Effector memory CD4-positive, alpha-beta T cell (primary cell): ENCODE measurements around the gene DHCR24.
A peak's percentile ranks its signal among the peaks of the same experiment; 100 is the strongest.

Experiments used
- DNase-seq, 3 donors: peaks; one replicate each; pipeline ENCODE4 v3.0.0-alpha.2; 2020
- H3K27ac ChIP-seq: 2 replicates; pipeline ENCODE4 v1.7.0; 2013; ENCODE audit warnings: mild to moderate bottlenecking, low read length, moderate library complexity; ENCODE audit not compliant: insufficient read depth, poor library complexity, severe bottlenecking
- H3K27me3 ChIP-seq: replicated peaks from 2 replicates; pipeline ENCODE4 v1.7.0; 2013; ENCODE audit warnings: mild to moderate bottlenecking, low read length; ENCODE audit not compliant: insufficient read depth, control insufficient read depth, poor library complexity, severe bottlenecking
- H3K36me3 ChIP-seq: 2 replicates; pipeline ENCODE4 v1.7.0; 2013; ENCODE audit warnings: mild to moderate bottlenecking, low read length, moderate library complexity; ENCODE audit not compliant: control insufficient read depth, insufficient read depth
- H3K4me1 ChIP-seq: 2 replicates; pipeline ENCODE4 v1.7.0; 2013; ENCODE audit warnings: low read length, mild to moderate bottlenecking; ENCODE audit not compliant: control insufficient read depth, insufficient read depth, poor library complexity, severe bottlenecking
- H3K4me3 ChIP-seq: 2 replicates; pipeline ENCODE4 v1.7.0; 2013; ENCODE audit warnings: low read length, low read depth, mild to moderate bottlenecking; ENCODE audit not compliant: insufficient read depth, poor library complexity, severe bottlenecking
- H3K9me3 ChIP-seq: 2 replicates; pipeline ENCODE4 v1.7.0; 2013; ENCODE audit warnings: mild to moderate bottlenecking, low read length, moderate library complexity; ENCODE audit not compliant: control insufficient read depth

The DHCR24 gene

GRCh38 chr1:54810153-54810942 lies 76.6 kb downstream of the DHCR24 start:
- no peak overlapping the region for H3K27ac ChIP-seq
- no peak overlapping the region for H3K4me3 ChIP-seq
- no peaks in the 10 kb centered on the region for H3K4me1 ChIP-seq
- H3K36me3 ChIP-seq, result no peaks in the 10 kb centered on the region
- DNase-seq, result peak; percentile 24 to 50 (median 34)
- no peaks in the 10 kb centered on the region for H3K9me3 ChIP-seq
- no peaks in the 10 kb centered on the region for H3K27me3 ChIP-seq

GRCh38 chr1:54809496-54810074 lies 77.4 kb downstream of the DHCR24 start:
- H3K9me3 ChIP-seq, result no peaks in the 10 kb centered on the region
- H3K27me3 ChIP-seq, result no peaks in the 10 kb centered on the region
- no peaks in the 10 kb centered on the region for H3K36me3 ChIP-seq
- no peak overlapping the region for H3K4me3 ChIP-seq
- H3K27ac ChIP-seq, result no peak overlapping the region
- no peaks in the 10 kb centered on the region for H3K4me1 ChIP-seq
- DNase-seq, result no peak

GRCh38 chr1:54808443-54809207 lies 78.4 kb downstream of the DHCR24 start:
- no peaks in the 10 kb centered on the region for H3K9me3 ChIP-seq
- no peaks in the 10 kb centered on the region for H3K36me3 ChIP-seq
- DNase-seq, result no peak
- H3K27me3 ChIP-seq, result no peaks in the 10 kb centered on the region
- H3K4me3 ChIP-seq, result no peak overlapping the region
- H3K27ac ChIP-seq, result no peak overlapping the region
- peaks cover 3% of the 10 kb centered on the region for H3K4me1 ChIP-seq

- no peak for DNase-seq
- Histone ChIP-seq H3K4me3 (no peak overlapping the region), H3K27me3 (no peaks in the 10 kb centered on the region), H3K4me1 (peaks cover 3% of the 10 kb centered on the region), H3K9me3 (no peaks in the 10 kb centered on the region), H3K27ac (no peak overlapping the region), H3K36me3 (no peaks in the 10 kb centered on the region)
Observed at GRCh38 chr1:54807756-54808155, 79.2 kb downstream of the DHCR24 start.

- DNase-seq, result peak in 1 of 3 donors; percentile 18
- Histone ChIP-seq H3K4me3 (no peak overlapping the region), H3K4me1 (peaks cover 3% of the 10 kb centered on the region)
Observed at GRCh38 chr1:54806931-54807611, 79.9 kb downstream of the DHCR24 start.

GRCh38 chr1:54805981-54806381 lies 81.0 kb downstream of the DHCR24 start:
- peaks cover 9% of the 10 kb centered on the region for H3K4me1 ChIP-seq
- H3K9me3 ChIP-seq, result no peaks in the 10 kb centered on the region
- no peak for DNase-seq
- no peak overlapping the region for H3K27ac ChIP-seq
- no peaks in the 10 kb centered on the region for H3K27me3 ChIP-seq
- H3K36me3 ChIP-seq, result no peaks in the 10 kb centered on the region
- H3K4me3 ChIP-seq, result no peak overlapping the region

More at GRCh38 chr1:54806931-54807611, 79.9 kb downstream of the DHCR24 start:
- Histone ChIP-seq H3K27ac (no peak overlapping the region), H3K9me3 (no peaks in the 10 kb centered on the region), H3K27me3 (no peaks in the 10 kb centered on the region), H3K36me3 (no peaks in the 10 kb centered on the region)

- no peaks in the 10 kb centered on the region for H3K9me3 ChIP-seq
- no peak overlapping the region for H3K27ac ChIP-seq
- no peaks in the 10 kb centered on the region for H3K27me3 ChIP-seq
- peaks cover 12% of the 10 kb centered on the region for H3K4me1 ChIP-seq
- no peak for DNase-seq
- no peak overlapping the region for H3K4me3 ChIP-seq
- H3K36me3 ChIP-seq, result no peaks in the 10 kb centered on the region
Observed at GRCh38 chr1:54805466-54805865, 81.5 kb downstream of the DHCR24 start.

GRCh38 chr1:54804471-54805132 lies 82.4 kb downstream of the DHCR24 start:
- H3K27me3 ChIP-seq, result no peaks in the 10 kb centered on the region
- H3K36me3 ChIP-seq, result no peaks in the 10 kb centered on the region
- no peak for DNase-seq
- no peak overlapping the region for H3K4me3 ChIP-seq
- no peaks in the 10 kb centered on the region for H3K9me3 ChIP-seq
- H3K4me1 ChIP-seq, result peaks cover 21% of the 10 kb centered on the region
- H3K27ac ChIP-seq, result no peak overlapping the region

GRCh38 chr1:54803761-54804470 lies 83.1 kb downstream of the DHCR24 start:
- Histone ChIP-seq H3K9me3 (no peaks in the 10 kb centered on the region), H3K27ac (no peak overlapping the region), H3K4me1 (peaks cover 28% of the 10 kb centered on the region), H3K36me3 (no peaks in the 10 kb centered on the region), H3K27me3 (no peaks in the 10 kb centered on the region), H3K4me3 (no peak overlapping the region)
- no peak for DNase-seq
